GM08714 (cell line): ENCODE measurements around the gene MACF1.

Experiments used
- H3K4me3 ChIP-seq: fragments of 200-500 bp; sonication (Bioruptor generic); 2 replicates; pipeline ENCODE4 v1.5.1; 2014; ENCODE audit warnings: mild to moderate bottlenecking, low read length, inconsistent platforms
- ZNF274 ChIP-seq: IDR thresholded peaks from 2 replicates; pipeline ENCODE4 v1.6.1; 2012; ENCODE audit warnings: mild to moderate bottlenecking, low read depth, low read length

Gene MACF1

GRCh38 chr1:39379187-39379586 is 174.7 kb downstream of the MACF1 start:
- no peak overlapping the region for H3K4me3 ChIP-seq
- TF ChIP-seq ZNF274: no peak

DNA sequence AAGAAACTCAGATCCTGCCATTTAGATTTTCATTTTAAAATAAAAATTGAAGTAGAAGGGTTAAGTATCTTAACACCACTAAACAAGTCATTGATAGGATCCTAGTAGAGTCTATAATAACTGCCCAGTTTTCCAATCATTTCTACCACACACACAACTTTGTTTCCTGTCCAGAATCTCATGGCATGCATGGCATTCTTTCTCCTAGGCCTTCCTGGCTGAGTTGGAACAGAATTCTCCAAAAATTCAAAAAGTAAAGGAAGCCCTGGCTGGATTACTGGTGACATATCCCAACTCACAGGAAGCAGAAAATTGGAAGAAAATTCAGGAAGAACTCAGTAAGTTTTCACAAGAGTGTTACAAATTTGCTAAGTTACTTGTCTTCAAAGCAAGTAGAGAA is 175.5 kb downstream of the MACF1 start:
- TF ChIP-seq ZNF274: no peak
- no peak overlapping the region for H3K4me3 ChIP-seq

- no peak for TF ChIP-seq ZNF274
- H3K4me3 ChIP-seq: no peak overlapping the region
Observed at GRCh38 chr1:39381839-39382238, 177.3 kb downstream of the MACF1 start.

GRCh38 chr1:39384305-39384704 is 179.8 kb downstream of the MACF1 start:
- no peak for TF ChIP-seq ZNF274
- no peak overlapping the region for H3K4me3 ChIP-seq

DNA sequence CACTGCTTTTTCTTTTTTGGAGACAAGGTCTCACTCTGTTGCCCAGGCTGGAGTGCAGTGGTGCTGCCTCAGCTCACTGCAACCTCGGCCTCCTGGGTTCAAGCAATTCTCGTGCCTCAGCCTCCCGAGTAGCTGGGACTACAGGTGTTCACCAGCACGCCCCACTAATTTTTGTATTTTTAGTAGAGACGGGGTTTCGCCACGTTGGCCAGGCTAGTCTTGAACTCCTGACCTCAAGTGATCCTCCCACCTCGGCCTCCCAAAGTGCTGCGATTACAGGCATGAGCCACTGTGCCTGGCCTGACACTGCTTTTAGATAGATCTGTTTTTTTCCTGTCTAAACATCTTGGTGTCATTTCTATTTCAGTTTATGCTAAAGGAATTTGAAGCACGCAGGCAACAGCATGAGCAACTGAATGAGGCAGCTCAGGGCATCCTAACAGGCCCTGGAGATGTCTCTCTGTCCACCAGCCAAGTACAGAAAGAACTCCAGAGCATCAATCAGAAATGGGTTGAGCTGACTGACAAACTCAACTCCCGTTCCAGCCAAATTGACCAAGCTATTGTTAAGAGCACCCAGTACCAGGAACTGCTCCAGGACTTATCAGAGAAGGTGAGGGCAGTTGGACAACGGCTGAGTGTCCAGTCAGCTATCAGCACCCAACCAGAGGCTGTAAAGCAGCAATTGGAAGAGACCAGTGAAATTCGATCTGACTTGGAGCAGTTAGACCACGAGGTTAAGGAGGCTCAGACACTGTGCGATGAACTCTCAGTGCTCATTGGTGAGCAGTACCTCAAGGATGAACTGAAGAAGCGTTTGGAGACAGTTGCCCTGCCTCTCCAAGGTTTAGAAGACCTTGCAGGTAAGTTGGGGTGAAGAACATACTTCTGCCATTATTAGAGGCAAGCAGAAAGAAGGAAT is 180.8 kb downstream of the MACF1 start:
- H3K4me3 ChIP-seq: no peak overlapping the region
- TF ChIP-seq ZNF274: no peak

DNA sequence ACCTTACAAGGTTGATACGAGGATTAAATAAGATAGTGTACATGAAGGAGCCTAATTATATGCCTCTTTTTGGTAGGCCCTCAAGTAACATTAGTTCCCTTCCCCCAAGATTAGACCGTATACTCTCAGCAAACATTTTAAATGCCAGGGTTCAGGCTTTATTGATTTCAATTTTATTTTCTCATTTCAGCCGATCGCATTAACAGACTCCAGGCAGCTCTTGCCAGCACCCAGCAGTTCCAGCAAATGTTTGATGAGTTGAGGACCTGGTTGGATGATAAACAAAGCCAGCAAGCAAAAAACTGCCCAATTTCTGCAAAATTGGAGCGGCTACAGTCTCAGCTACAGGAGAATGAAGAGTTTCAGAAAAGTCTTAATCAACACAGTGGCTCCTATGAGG is 182.5 kb downstream of the MACF1 start:
- H3K4me3 ChIP-seq: no peak overlapping the region
- TF ChIP-seq ZNF274: no peak

GRCh38 chr1:39387452-39387851 is 183.0 kb downstream of the MACF1 start:
- no peak overlapping the region for H3K4me3 ChIP-seq
- no peak for TF ChIP-seq ZNF274

DNA sequence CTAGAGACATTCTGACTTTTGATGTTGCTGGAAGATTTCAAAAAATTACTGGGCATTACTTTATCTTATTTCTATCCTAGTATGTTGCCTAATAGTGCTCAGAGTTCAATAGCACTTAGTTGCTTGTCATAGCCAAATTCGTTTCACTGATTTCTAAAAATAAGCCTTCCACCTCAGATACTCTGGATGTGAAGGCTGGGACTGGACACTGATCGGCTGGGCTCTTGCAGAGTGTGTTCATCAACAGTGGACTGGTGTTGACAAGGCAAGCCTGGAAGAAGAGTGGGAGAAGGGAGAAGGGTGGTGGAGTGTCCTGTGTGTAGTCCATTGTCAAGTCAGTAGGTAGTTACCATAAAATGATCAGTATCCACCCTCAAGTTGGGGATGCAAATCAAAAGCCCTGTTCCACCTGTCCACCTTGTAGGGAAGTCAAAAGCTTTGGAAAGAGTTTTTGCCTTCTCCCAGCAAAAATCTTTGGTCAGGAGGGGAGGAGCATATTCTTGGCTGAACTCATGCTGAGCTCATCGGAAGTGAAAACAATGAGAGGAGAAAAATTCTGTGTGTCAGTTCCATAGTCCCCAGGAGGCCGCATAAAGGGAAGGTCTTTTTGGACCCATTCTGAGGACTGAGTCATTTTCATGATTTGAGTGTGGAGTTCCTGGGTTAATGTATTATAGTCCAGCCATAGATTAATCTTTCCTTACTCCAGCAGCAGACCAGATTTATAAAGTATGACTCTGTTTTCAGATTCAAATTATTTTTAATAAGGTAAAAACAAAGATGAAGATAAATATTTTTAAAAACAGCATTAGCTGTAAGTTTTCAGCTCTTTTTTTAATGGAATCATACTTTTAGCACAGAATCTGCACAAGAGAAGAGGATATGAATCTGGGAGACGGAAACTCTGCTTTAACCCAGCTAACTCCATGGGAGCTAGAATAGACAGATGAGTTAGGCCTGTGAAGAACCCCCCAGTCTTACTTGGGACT is 187.5 kb downstream of the MACF1 start:
- no peak for TF ChIP-seq ZNF274
- no peak overlapping the region for H3K4me3 ChIP-seq

- no peak overlapping the region for H3K4me3 ChIP-seq
- TF ChIP-seq ZNF274: no peak
Observed at GRCh38 chr1:39392851-39393573, 188.5 kb downstream of the MACF1 start.

DNA sequence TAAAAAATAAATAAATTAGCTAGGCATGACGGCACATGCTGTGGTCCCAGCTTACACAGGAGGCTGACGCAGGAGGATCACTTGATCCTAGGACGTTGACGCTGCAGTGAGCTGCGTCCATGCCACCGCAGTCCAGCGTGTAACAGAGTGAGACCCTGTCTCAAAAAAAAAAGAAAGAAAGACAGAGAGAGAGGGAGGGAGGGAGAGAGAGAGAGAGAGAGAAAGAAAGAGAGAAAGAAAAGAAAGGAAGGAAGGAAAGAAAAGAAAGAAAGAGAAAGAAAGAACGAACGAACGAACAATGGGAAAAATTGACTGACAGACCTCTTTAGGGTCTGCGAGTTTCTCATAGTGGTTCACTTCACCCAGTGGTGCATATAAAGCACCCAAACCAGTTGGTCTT is 189.2 kb downstream of the MACF1 start:
- no peak for TF ChIP-seq ZNF274
- H3K4me3 ChIP-seq: no peak overlapping the region

- no peak for TF ChIP-seq ZNF274
- no peak overlapping the region for H3K4me3 ChIP-seq
Observed at GRCh38 chr1:39394059-39394458, 189.6 kb downstream of the MACF1 start.

GRCh38 chr1:39394598-39394997 is 190.1 kb downstream of the MACF1 start:
- H3K4me3 ChIP-seq: no peak overlapping the region
- no peak for TF ChIP-seq ZNF274

GRCh38 chr1:39395357-39395831 is 190.9 kb downstream of the MACF1 start:
- no peak overlapping the region for H3K4me3 ChIP-seq
- TF ChIP-seq ZNF274: no peak

- no peak overlapping the region for H3K4me3 ChIP-seq
- no peak for TF ChIP-seq ZNF274
Observed at GRCh38 chr1:39396671-39397070, 192.2 kb downstream of the MACF1 start.
